ENCODE results near the gene ZBTB34.

The ZBTB34 gene

DNA sequence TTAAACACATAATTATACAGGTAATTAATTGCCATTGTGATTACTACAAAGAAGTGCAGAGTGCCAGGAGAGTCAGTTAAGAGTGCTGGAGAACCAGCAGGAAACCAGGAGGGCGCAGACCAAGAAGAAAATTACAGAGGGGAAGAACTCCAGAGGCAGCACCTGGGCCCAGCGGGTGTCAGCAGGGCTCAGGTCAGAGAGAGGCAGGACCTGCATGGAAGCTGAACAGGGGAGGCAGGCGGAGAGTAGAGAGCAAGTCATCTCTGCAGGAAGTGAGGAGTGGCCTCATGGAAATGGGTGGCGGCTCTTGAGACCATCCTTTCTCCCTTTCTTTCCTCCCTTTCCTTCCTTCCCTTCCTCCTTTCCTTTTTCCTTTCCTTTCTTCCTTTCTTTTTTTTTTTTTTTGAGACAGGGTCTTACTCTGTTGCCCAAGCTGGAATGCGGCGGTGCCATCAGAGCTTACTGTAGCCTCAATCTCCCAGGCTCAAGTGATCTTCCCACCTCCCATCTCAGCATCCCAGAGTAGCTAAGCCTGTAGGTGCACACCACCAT is 4.0 kb upstream of the ZBTB34 start:
- DNase-seq (ENCODE audit: extremely low read depth, low read depth): no peak
- TF ChIP-seq, protein P1, sequence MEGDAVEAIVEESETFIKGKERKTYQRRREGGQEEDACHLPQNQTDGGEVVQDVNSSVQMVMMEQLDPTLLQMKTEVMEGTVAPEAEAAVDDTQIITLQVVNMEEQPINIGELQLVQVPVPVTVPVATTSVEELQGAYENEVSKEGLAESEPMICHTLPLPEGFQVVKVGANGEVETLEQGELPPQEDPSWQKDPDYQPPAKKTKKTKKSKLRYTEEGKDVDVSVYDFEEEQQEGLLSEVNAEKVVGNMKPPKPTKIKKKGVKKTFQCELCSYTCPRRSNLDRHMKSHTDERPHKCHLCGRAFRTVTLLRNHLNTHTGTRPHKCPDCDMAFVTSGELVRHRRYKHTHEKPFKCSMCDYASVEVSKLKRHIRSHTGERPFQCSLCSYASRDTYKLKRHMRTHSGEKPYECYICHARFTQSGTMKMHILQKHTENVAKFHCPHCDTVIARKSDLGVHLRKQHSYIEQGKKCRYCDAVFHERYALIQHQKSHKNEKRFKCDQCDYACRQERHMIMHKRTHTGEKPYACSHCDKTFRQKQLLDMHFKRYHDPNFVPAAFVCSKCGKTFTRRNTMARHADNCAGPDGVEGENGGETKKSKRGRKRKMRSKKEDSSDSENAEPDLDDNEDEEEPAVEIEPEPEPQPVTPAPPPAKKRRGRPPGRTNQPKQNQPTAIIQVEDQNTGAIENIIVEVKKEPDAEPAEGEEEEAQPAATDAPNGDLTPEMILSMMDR (IDR thresholded peaks at IDR 0.05; ENCODE audit: low read depth, low read length): no peak

DNA sequence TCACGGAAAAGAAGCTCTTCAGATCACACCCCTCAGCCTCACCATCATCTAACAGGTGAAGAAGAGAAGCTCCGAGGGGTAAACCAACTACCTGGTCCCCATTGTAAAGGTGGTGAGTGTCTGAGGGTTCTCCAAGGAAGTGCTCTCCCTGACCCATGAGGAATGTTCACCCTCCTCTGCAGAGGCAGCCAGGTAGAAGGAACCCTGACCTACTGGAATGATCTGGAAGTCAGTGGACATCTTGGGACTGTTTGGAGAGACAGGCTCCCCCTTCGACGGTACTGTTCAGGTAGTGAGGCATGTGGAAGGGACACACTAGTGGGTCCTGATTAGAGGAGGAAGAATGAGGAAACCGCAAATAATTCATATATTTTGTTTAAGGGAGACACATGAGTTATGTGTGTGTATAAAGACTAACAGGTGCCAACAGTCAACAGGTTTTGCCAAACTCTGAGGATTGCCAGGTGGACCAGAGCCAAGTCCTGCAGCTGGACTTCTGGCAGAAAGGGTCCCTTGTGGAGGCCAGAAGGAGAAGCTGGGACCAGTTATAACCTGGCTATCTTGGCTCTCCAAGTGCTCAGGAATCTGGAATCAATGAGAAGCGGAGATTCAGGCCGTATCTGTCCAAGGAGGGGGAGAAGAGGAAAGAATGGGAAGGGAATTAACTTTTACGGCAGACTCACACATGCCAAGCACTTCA is 3.0 kb upstream of the ZBTB34 start:
- no peak for DNase-seq (ENCODE audit: extremely low read depth, low read depth)
- TF ChIP-seq, protein P1 (IDR thresholded peaks at IDR 0.05; ENCODE audit: low read depth, low read length): no peak

DNA sequence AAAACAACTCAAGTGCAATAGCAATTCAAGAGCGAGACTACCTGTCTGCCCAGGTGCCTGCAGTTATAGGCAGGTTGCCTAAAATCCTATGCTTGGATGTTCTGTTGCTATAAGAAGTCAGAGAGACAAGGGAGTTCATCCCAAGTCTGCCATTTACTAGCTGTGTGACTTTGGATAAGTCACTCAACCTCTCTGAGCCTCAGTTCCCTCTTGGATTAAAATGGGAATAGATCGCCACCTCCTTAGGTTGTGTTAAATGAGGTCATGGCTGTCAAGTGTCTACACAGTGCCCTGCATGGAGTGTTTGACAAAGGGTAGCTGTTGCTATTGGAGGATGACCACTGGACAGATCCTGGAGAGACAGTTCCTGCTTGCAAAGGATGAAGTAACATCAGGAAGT is 1.3 kb upstream of the ZBTB34 start:
- TF ChIP-seq, protein P1 (IDR thresholded peaks at IDR 0.05; ENCODE audit: low read depth, low read length): no peak
- DNase-seq (ENCODE audit: extremely low read depth, low read depth): no peak

DNA sequence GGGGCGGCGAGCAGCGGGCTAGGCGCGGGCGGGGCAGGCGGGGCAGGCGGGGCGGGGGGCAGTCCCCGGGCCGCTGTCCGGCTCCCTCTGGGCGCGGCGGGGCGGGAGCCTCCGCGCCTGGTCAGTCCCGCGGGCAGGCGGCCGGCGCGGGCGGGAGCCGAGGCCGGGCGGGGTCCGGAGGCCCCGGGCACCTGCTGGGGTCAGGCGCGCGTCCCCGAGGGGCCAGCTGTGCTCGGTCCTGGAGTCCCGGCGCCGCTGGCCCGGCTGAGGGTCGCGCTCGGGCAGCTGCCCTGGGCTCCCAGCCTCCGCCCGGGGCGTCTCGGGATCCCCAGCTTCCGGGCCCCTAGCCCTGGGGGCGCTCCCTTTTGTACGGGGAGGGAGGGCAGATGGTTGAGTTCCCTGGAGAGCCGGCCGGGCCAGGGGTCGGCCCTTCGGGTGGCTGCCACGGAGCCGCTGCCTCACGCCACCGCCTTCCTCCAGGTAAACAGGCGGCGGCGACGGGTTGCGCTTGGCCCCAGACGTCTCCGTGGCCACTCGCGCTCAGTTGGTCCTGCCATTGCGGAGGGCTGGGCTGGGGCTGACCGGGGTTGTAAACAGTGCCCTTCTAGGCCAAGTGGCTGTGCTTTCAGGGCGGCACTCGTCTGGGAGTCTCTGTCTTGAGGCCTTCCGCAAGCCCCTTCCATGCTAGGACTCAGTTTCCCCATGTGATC is 473 bp downstream of the ZBTB34 start:
- TF ChIP-seq, protein P1 (IDR thresholded peaks at IDR 0.05; ENCODE audit: low read depth, low read length): no peak
- DNase-seq (ENCODE audit: extremely low read depth, low read depth): no peak

DNA sequence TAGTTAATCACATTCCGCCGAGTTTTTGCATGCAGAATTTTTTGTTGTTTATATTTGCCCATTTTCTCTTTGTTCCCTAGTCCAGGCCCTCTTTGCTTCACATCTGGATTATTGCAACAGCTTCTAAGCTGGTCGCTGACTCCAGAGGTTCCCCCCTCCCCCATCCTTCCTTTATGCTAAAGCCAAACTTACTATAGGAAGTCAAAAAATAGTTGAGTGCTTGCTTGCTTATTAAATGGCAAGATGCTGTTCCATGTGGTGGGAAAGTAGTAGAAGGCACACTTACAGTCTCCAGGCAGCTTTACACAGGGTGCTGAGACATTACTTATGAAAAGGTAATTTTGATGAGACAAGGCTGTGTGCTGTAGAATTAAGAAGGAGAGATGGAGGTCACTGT is 1.3 kb downstream of the ZBTB34 start:
- DNase-seq (ENCODE audit: extremely low read depth, low read depth): no peak

DNA sequence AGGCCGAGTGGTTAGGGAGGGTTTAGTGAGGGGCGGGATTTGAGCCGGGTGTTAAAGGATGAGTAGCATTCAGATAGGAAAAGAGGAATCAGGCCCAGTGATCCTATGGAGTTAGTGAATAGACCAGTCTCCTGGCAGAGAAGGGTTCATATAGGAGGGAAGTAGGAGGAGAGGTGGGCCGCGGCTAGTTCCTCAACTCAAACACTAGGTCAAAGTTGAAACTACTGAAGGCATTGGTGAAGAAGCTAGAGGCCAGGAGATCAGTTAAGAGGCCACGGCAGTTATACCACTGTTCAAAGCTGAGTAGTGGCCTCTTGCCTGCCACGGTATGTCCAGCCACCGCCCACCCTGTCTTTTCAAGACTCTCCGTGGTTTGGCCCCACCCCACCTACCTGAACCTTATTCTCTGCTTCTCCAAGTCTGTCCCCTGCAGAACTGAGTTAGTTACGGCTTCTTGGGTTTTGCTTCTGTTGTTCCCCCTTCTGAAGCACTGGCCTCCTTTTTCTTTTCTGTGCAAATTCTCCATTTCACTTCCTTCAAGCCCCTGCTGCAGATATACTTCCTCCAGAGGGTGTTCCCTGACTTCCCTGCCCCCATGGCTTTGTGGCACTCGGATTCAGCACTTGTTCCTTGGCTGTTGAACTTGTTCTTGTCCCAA is 1.8 kb downstream of the ZBTB34 start:
- no peak for DNase-seq (ENCODE audit: extremely low read depth, low read depth)
- TF ChIP-seq, protein P1 (IDR thresholded peaks at IDR 0.05; ENCODE audit: low read depth, low read length): no peak

More for the DNA sequence above, 1.3 kb downstream of the ZBTB34 start:
- TF ChIP-seq, protein P1 (IDR thresholded peaks at IDR 0.05; ENCODE audit: low read depth, low read length): no peak

DNA sequence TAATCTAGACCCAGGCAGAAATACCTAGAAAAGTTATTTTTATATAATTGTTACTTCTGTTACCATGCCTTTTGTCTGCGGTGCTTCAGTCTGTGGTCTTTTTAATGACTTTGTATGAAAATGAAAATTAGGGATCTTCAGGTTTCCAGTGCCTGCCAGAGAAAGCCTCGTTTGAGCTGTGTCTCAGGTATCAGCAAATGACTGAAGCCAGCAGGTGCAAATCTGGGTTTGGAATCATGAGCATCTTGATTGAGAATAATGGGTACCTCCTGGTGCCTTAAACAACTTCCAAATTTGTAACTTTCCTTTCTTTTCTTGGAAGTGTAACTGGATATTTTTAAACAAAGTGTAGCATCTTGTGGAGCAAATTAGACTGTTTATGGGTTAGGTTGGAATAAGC is 4.3 kb downstream of the ZBTB34 start:
- TF ChIP-seq, protein P1 (IDR thresholded peaks at IDR 0.05; ENCODE audit: low read depth, low read length): no peak
- DNase-seq (ENCODE audit: extremely low read depth, low read depth): no peak

Data from AG09319 (cell line).